ENCODE measurements around the gene SIRT2.

SIRT2 gene

GRCh38 chr19:38894968-38895367, 4.5 kb downstream of the SIRT2 start:
- H3K4me3 ChIP-seq (replicated peaks; ENCODE audit: insufficient read depth, low read length), result no peak overlapping the region
- no peak overlapping the region for H3K27ac ChIP-seq (replicated peaks)
- no peaks in the 10 kb centered on the region for H3K27me3 ChIP-seq (ENCODE audit: insufficient read depth, poor library complexity, severe bottlenecking)
- no peak for DNase-seq (ENCODE audit: low read depth in 1 of 2, low spot score in 1 of 2)
- TF ChIP-seq GABPA (IDR thresholded peaks at IDR 0.05; ENCODE audit: low read depth), result no peak
- no peak for TF ChIP-seq SPI1 (IDR thresholded peaks at IDR 0.05; ENCODE audit: borderline replicate concordance, low read depth)
- TF ChIP-seq REST (IDR thresholded peaks at IDR 0.05; ENCODE audit: insufficient replicate concordance, low read depth), result no peak
- no peak for TF ChIP-seq POLR2AphosphoS5 (IDR thresholded peaks at IDR 0.05; ENCODE audit: low read depth)
- TF ChIP-seq CTCF (IDR thresholded peaks at IDR 0.05; ENCODE audit: insufficient read depth, low read length), result no peak

GRCh38 chr19:38893341-38893771, 6.1 kb downstream of the SIRT2 start:
- TF ChIP-seq REST (IDR thresholded peaks at IDR 0.05; ENCODE audit: insufficient replicate concordance, low read depth) (no peak), CTCF (IDR thresholded peaks at IDR 0.05; ENCODE audit: insufficient read depth, low read length) (no peak), POLR2AphosphoS5 (IDR thresholded peaks at IDR 0.05; ENCODE audit: low read depth) (no peak)
- Histone ChIP-seq H3K27me3 (ENCODE audit: insufficient read depth, poor library complexity, severe bottlenecking) (no peaks in the 10 kb centered on the region), H3K27ac (replicated peaks) (no peak overlapping the region), H3K4me3 (replicated peaks; ENCODE audit: insufficient read depth, low read length) (no peak overlapping the region)
- DNase-seq (ENCODE audit: low read depth in 1 of 2, low spot score in 1 of 2), result no peak

- Histone ChIP-seq H3K27me3 (ENCODE audit: insufficient read depth, poor library complexity, severe bottlenecking) (no peaks in the 10 kb centered on the region), H3K27ac (replicated peaks) (no peak overlapping the region), H3K4me3 (replicated peaks; ENCODE audit: insufficient read depth, low read length) (no peak overlapping the region)
- no peak for DNase-seq (ENCODE audit: low read depth in 1 of 2, low spot score in 1 of 2)
- TF ChIP-seq SPI1 (IDR thresholded peaks at IDR 0.05; ENCODE audit: borderline replicate concordance, low read depth) (no peak), GABPA (IDR thresholded peaks at IDR 0.05; ENCODE audit: low read depth) (no peak), CTCF (IDR thresholded peaks at IDR 0.05; ENCODE audit: insufficient read depth, low read length) (no peak), POLR2AphosphoS5 (IDR thresholded peaks at IDR 0.05; ENCODE audit: low read depth) (no peak), REST (IDR thresholded peaks at IDR 0.05; ENCODE audit: insufficient replicate concordance, low read depth) (no peak)
Observed at GRCh38 chr19:38892841-38893240, 6.6 kb downstream of the SIRT2 start.

All from HL-60 (cell line).